Naive thymus-derived CD8-positive, alpha-beta T cell (primary cell): ENCODE measurements around the gene LIPC. TPM values are rescaled to one million over a fixed set of nuclear protein-coding genes. Genes with fewer than 3 reads are reported as not detected.
A peak's percentile ranks its signal among the peaks of the same experiment; 100 is the strongest.

Source experiments
- ATAC-seq, 2 donors: fragments of 150-1000 bp; cut with Tn5 transposase in 1 of 2; sonication (Bioruptor Pico), chemical (Tn5 transposase) in 1 of 2; 1 replicate in 1 of 2; 2 replicates in 1 of 2; pipeline ENCODE4 v1.10.0; 2021; ENCODE audit warnings: mild to moderate bottlenecking in 2 of 2, moderate library complexity in 2 of 2
- POLR2A ChIA-PET: fragments of 350-600 bp; sonication (Branson Sonifier 250); formaldehyde crosslinking; loops from one replicate; lab custom pipeline; 2021; ENCODE audit warnings: antibody characterized with exemption; lab: Charles Lee
- DNase-seq, 10 donors: peaks; one replicate each; pipeline versions ENCODE4 v3.0.0 to v3.0.0-alpha.2; 2020 to 2022
- H3K27ac Mint-ChIP-seq, 10 donors: one replicate each; pipeline ENCODE4 v1.8.0; 2020 to 2022; ENCODE audit warnings: mild to moderate bottlenecking in 10 of 10, mixed read lengths in 10 of 10, moderate library complexity in 4 of 10, inconsistent platforms in 1 of 10
- H3K27me3 Mint-ChIP-seq, 5 donors: one replicate each; pipeline ENCODE4 v1.8.0; 2021 to 2022; ENCODE audit warnings: mixed read lengths in 5 of 5
- H3K36me3 Mint-ChIP-seq, 3 donors: one replicate each; pipeline ENCODE4 v1.8.0; 2020 to 2022; ENCODE audit warnings: mixed read lengths in 3 of 3, mild to moderate bottlenecking in 2 of 3, inconsistent platforms in 1 of 3
- H3K4me1 Mint-ChIP-seq, 4 donors: one replicate each; pipeline ENCODE4 v1.8.0; 2021 to 2022; ENCODE audit warnings: mixed read lengths in 4 of 4
- H3K4me3 Mint-ChIP-seq, 10 donors: one replicate each; pipeline ENCODE4 v1.8.0; 2020 to 2022; ENCODE audit warnings: mild to moderate bottlenecking in 10 of 10, mixed read lengths in 10 of 10, moderate library complexity in 6 of 10, inconsistent platforms in 1 of 10
- H3K9me3 Mint-ChIP-seq, 9 donors: one replicate each; pipeline ENCODE4 v1.8.0; 2020 to 2022; ENCODE audit warnings: mixed read lengths in 9 of 9, mild to moderate bottlenecking in 3 of 9, inconsistent platforms in 1 of 9, moderate library complexity in 1 of 9
- polyA plus RNA-seq, 3 donors: library from polyadenylated mRNA; unstranded; fragments of 300-500 nt; fragmentation: Illumina TruSeq; gene quantifications; one replicate each; pipeline ENCODE4 v1.2.3, GENCODE V29; 2021
- total RNA-seq, 8 experiments: library from RNA in 2 of 8; stranded (reverse) in 2 of 8; gene quantifications; one replicate each; pipeline ENCODE4 v1.2.3 and lab custom pipeline; 2021 to 2026

The LIPC gene
- total and polyA plus RNA-seq, 5 experiments from 2014 or later, result 0.64 to 4.4 (median 2.9) TPM

GRCh38 chr15:58584789-58585461 is 153.1 kb downstream of the LIPC start:
- H3K9me3 Mint-ChIP-seq, result peaks cover 0 to 10% (median 0%) of the 10 kb centered on the region in 9 donors

GRCh38 chr15:58585693-58586443 is 154.1 kb downstream of the LIPC start:
- H3K27me3 Mint-ChIP-seq, result peaks cover 0 to 28% (median 0%) of the 10 kb centered on the region in 5 donors
- H3K27ac Mint-ChIP-seq, result peak overlapping the region in 2 of 10 donors; percentile 22 to 35
- peak overlapping the region in 2 of 10 donors; percentile 12 to 15 for H3K4me3 Mint-ChIP-seq
- POLR2A ChIA-PET, result interaction anchor here (2.4 kb wide), 1 partner anchor 11 kb away, joined by 7 read pairs; no protein-coding TSS in a partner anchor
- ATAC-seq (no peak), DNase-seq (no peak)
- peaks cover 0 to 10% (median 0%) of the 10 kb centered on the region in 9 donors for H3K9me3 Mint-ChIP-seq
- H3K4me1 Mint-ChIP-seq, result peaks cover 14 to 24% (median 18%) of the 10 kb centered on the region in 4 donors
- peaks cover 0 to 13% (median 1%) of the 10 kb centered on the region in 3 donors for H3K36me3 Mint-ChIP-seq

More at GRCh38 chr15:58584789-58585461, 153.1 kb downstream of the LIPC start:
- peaks cover 0 to 28% (median 0%) of the 10 kb centered on the region in 5 donors for H3K27me3 Mint-ChIP-seq
- ATAC-seq, result no peak
- POLR2A ChIA-PET, result interaction anchor here (2.4 kb wide), 1 partner anchor 11 kb away, joined by 7 read pairs; no protein-coding TSS in a partner anchor
- H3K27ac Mint-ChIP-seq, result peak overlapping the region in 4 of 10 donors; percentile 5 to 68 (median 42)
- no peak for DNase-seq
- H3K4me3 Mint-ChIP-seq, result peak overlapping the region in 4 of 10 donors; percentile 12 to 42 (median 24)
- H3K4me1 Mint-ChIP-seq, result peaks cover 10 to 19% (median 17%) of the 10 kb centered on the region in 4 donors
- H3K36me3 Mint-ChIP-seq, result peaks cover 0 to 13% (median 1%) of the 10 kb centered on the region in 3 donors

- Mint-ChIP-seq H3K27me3 (peaks cover 0 to 19% (median 0%) of the 10 kb centered on the region in 5 donors), H3K4me1 (peaks cover 14 to 28% (median 18%) of the 10 kb centered on the region in 4 donors), H3K27ac (peak overlapping the region in 1 of 10 donors; percentile 61), H3K9me3 (peaks cover 0 to 10% (median 0%) of the 10 kb centered on the region in 9 donors), H3K4me3 (no peak overlapping the region), H3K36me3 (peaks cover 0 to 13% (median 2%) of the 10 kb centered on the region in 3 donors)
- DNase-seq (no peak), ATAC-seq (no peak)
- POLR2A ChIA-PET, result no interaction called here
Observed at GRCh38 chr15:58587486-58587885, 155.7 kb downstream of the LIPC start.

GRCh38 chr15:58588096-58588495 is 156.3 kb downstream of the LIPC start:
- peak overlapping the region in 5 of 10 donors; percentile 7 to 31 (median 15) for H3K27ac Mint-ChIP-seq
- DNase-seq, result no peak

GRCh38 chr15:58589047-58589446 is 157.3 kb downstream of the LIPC start:
- H3K27me3 Mint-ChIP-seq, result peaks cover 0 to 8% (median 0%) of the 10 kb centered on the region in 5 donors
- H3K27ac Mint-ChIP-seq, result peak overlapping the region in 6 of 10 donors; percentile 1 to 71 (median 30)
- no peak overlapping the region for H3K4me3 Mint-ChIP-seq
- peaks cover 14 to 28% (median 18%) of the 10 kb centered on the region in 4 donors for H3K4me1 Mint-ChIP-seq
- ATAC-seq (no peak), DNase-seq (no peak)
- peaks cover 9 to 11% (median 10%) of the 10 kb centered on the region in 3 donors for H3K36me3 Mint-ChIP-seq
- peaks cover 0 to 5% (median 0%) of the 10 kb centered on the region in 9 donors for H3K9me3 Mint-ChIP-seq
- POLR2A ChIA-PET, result no interaction called here

More at GRCh38 chr15:58588096-58588495, 156.3 kb downstream of the LIPC start:
- Mint-ChIP-seq H3K27me3 (peaks cover 0 to 18% (median 0%) of the 10 kb centered on the region in 5 donors), H3K4me1 (peaks cover 14 to 28% (median 18%) of the 10 kb centered on the region in 4 donors), H3K4me3 (no peak overlapping the region), H3K36me3 (peaks cover 0 to 13% (median 2%) of the 10 kb centered on the region in 3 donors), H3K9me3 (peaks cover 0 to 10% (median 0%) of the 10 kb centered on the region in 9 donors)
- peak in 1 of 2 donors; percentile 10 for ATAC-seq
- POLR2A ChIA-PET, result no interaction called here

- H3K27me3 Mint-ChIP-seq, result no peaks in the 10 kb centered on the region
- ATAC-seq, result no peak
- POLR2A ChIA-PET, result no interaction called here
- DNase-seq, result no peak
- peaks cover 3 to 20% (median 14%) of the 10 kb centered on the region in 3 donors for H3K36me3 Mint-ChIP-seq
- H3K4me3 Mint-ChIP-seq, result no peak overlapping the region
- H3K4me1 Mint-ChIP-seq, result peaks cover 5 to 17% (median 9%) of the 10 kb centered on the region in 4 donors
- no peaks in the 10 kb centered on the region for H3K9me3 Mint-ChIP-seq
- peak overlapping the region in 2 of 10 donors; percentile 4 to 13 for H3K27ac Mint-ChIP-seq
Observed at GRCh38 chr15:58590236-58590635, 158.4 kb downstream of the LIPC start.

- H3K4me3 Mint-ChIP-seq, result no peak overlapping the region
- H3K27ac Mint-ChIP-seq, result peak overlapping the region in 4 of 10 donors; percentile 0 to 58 (median 22)
- H3K36me3 Mint-ChIP-seq, result peaks cover 3 to 27% (median 21%) of the 10 kb centered on the region in 3 donors
- POLR2A ChIA-PET, result no interaction called here
- ATAC-seq (no peak), DNase-seq (no peak)
- peaks cover 0 to 13% (median 4%) of the 10 kb centered on the region in 4 donors for H3K4me1 Mint-ChIP-seq
- no peaks in the 10 kb centered on the region for H3K27me3 Mint-ChIP-seq
- H3K9me3 Mint-ChIP-seq, result no peaks in the 10 kb centered on the region
Observed at GRCh38 chr15:58590926-58591325, 159.1 kb downstream of the LIPC start.

- Mint-ChIP-seq H3K27ac (peak overlapping the region in 3 of 10 donors; percentile 7 to 51 (median 8)), H3K36me3 (peaks cover 3 to 53% (median 32%) of the 10 kb centered on the region in 3 donors), H3K4me3 (no peak overlapping the region), H3K4me1 (peaks cover 0 to 18% (median 9%) of the 10 kb centered on the region in 4 donors), H3K27me3 (no peaks in the 10 kb centered on the region), H3K9me3 (no peaks in the 10 kb centered on the region)
- ATAC-seq (no peak), DNase-seq (no peak)
- POLR2A ChIA-PET, result no interaction called here
Observed at GRCh38 chr15:58593870-58594269, 162.1 kb downstream of the LIPC start.

GRCh38 chr15:58594898-58595297 is 163.1 kb downstream of the LIPC start:
- H3K27ac Mint-ChIP-seq, result no peak overlapping the region

GRCh38 chr15:58595516-58596263 is 163.9 kb downstream of the LIPC start:
- H3K36me3 Mint-ChIP-seq, result peaks cover 3 to 63% (median 36%) of the 10 kb centered on the region in 3 donors
- no peak for ATAC-seq
- POLR2A ChIA-PET, result interaction anchor here (1.0 kb wide), 1 partner anchor 21 kb away, joined by 3 read pairs; no protein-coding TSS in a partner anchor
- no peak overlapping the region for H3K4me3 Mint-ChIP-seq
- no peak for DNase-seq
- peak overlapping the region in 1 of 10 donors; percentile 29 for H3K27ac Mint-ChIP-seq
- peaks cover 0 to 11% (median 6%) of the 10 kb centered on the region in 4 donors for H3K4me1 Mint-ChIP-seq
- H3K9me3 Mint-ChIP-seq, result no peaks in the 10 kb centered on the region
- no peaks in the 10 kb centered on the region for H3K27me3 Mint-ChIP-seq

More at GRCh38 chr15:58594898-58595297, 163.1 kb downstream of the LIPC start:
- Mint-ChIP-seq H3K27me3 (no peaks in the 10 kb centered on the region), H3K9me3 (no peaks in the 10 kb centered on the region), H3K36me3 (peaks cover 3 to 59% (median 36%) of the 10 kb centered on the region in 3 donors), H3K4me3 (no peak overlapping the region), H3K4me1 (peaks cover 0 to 14% (median 9%) of the 10 kb centered on the region in 4 donors)
- ATAC-seq (no peak), DNase-seq (no peak)
- POLR2A ChIA-PET, result no interaction called here

- Mint-ChIP-seq H3K9me3 (no peaks in the 10 kb centered on the region), H3K4me1 (peaks cover 0 to 9% (median 6%) of the 10 kb centered on the region in 4 donors), H3K27me3 (no peaks in the 10 kb centered on the region), H3K4me3 (peak overlapping the region in 1 of 10 donors; percentile 39), H3K27ac (peak overlapping the region in 5 of 10 donors; percentile 19 to 81 (median 70)), H3K36me3 (peaks cover 3 to 75% (median 41%) of the 10 kb centered on the region in 3 donors)
- ATAC-seq, result no peak
- DNase-seq, result no peak
- POLR2A ChIA-PET, result interaction anchor here (0.5 kb wide), 1 partner anchor 166 kb away, joined by 3 read pairs; no protein-coding TSS in a partner anchor
Observed at GRCh38 chr15:58597943-58598828, 166.4 kb downstream of the LIPC start.
